Stimulated activated CD4-positive, alpha-beta T cell treated with anti-CD3 and anti-CD28 coated beads, Interleukin-1b, Interleukin-23, amount 100 ng/mL, for 24 hours (primary cell): ENCODE measurements around the gene RECK.
A peak's percentile ranks its signal among the peaks of the same experiment; 100 is the strongest.

Experiments
- DNase-seq, 4 experiments: peaks; one replicate each; pipeline ENCODE4 v3.0.0-alpha.2; 2020; ENCODE audit warnings: low read depth in 4 of 4, low spot score in 1 of 4

The RECK gene

GRCh38 chr9:36137392-36138004 lies 100.8 kb downstream of the RECK start:
- DNase-seq, result no peak

GRCh38 chr9:36138496-36138895 lies 101.8 kb downstream of the RECK start:
- no peak for DNase-seq

- no peak for DNase-seq
These were observed 102.2 kb downstream of the RECK start for GRCh38 chr9:36138901-36139300.

- no peak for DNase-seq
These were observed 103.7 kb downstream of the RECK start for GRCh38 chr9:36140086-36141084.

GRCh38 chr9:36141288-36141687 lies 104.6 kb downstream of the RECK start:
- DNase-seq, result no peak

GRCh38 chr9:36141761-36142160 lies 105.0 kb downstream of the RECK start:
- DNase-seq, result no peak

- DNase-seq, result no peak
These were observed 106.0 kb downstream of the RECK start for GRCh38 chr9:36142510-36143244.

- no peak for DNase-seq
These were observed 106.5 kb downstream of the RECK start for GRCh38 chr9:36143245-36143641.

- no peak for DNase-seq
These were observed 107.9 kb downstream of the RECK start for GRCh38 chr9:36144309-36145232.

- DNase-seq, result no peak
These were observed 109.3 kb downstream of the RECK start for GRCh38 chr9:36145970-36146369.

GRCh38 chr9:36146651-36147050 lies 109.9 kb downstream of the RECK start:
- no peak for DNase-seq

- no peak for DNase-seq
These were observed 110.9 kb downstream of the RECK start for GRCh38 chr9:36147441-36148175.

GRCh38 chr9:36148311-36149051 lies 111.8 kb downstream of the RECK start:
- DNase-seq, result peak in 2 of 4 experiments; percentile 32 to 56

GRCh38 chr9:36149197-36149596 lies 112.5 kb downstream of the RECK start:
- no peak for DNase-seq

- DNase-seq, result no peak
These were observed 114.0 kb downstream of the RECK start for GRCh38 chr9:36150574-36151315.

GRCh38 chr9:36151316-36152210 lies 114.8 kb downstream of the RECK start:
- peak; percentile 57 to 82 (median 72) for DNase-seq

- DNase-seq, result no peak
These were observed 116.2 kb downstream of the RECK start for GRCh38 chr9:36152741-36153438.
